ENCODE data around the gene CUL4B.
"Not testable (repeated sequence)": the region's sequence is repeated elsewhere in the genome, so short reads cannot be mapped to it uniquely, and the experiment has no call there.

CUL4B gene

DNA sequence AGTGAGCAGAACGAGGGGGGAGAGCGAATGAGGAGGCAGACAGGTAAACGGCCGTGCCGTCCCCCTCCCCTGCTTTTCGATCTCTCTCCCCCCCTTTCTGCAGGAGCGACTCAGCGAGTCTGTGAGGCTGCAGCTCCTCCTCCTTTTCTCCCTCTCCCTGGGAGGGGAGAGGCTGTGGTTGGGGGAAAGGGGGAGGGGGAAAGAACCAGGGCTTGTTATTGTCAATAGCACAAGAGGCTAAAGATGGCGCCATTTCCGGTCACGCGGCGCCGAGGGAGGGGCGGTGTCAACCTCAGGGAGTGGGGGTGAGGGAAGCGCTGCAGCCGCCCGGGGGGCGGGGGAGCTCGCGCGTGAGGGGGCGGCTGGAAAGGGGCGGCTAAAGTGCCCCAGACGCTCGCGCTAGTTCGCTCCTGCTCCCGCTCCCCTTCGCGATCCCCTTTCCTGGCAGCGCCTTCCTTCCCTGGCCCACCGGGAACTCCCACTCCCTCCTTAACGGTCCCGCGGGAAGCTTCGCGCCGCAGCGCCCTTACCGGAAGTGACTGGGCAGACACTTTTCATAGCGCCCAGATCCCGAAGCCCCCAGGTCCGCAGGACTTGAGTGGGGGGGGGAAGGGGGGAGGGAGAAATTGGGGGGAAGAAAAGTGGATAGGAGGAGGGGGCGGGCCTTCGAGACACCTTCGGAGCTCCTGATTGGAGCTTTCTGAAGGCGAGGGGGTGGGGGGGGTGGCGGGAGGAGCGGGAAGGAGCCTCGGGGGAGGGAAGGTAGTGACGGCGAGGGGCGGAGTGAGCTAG is at the start of gene CUL4B:
Gene CUL4B, minus strand, starts transcription at position 121 of the 792 bp plus-strand sequence. CDS start 324 bp downstream, outside the sequence.
- no peaks in the 10 kb centered on the region for H3K27me3 ChIP-seq
- peak within 1 kb of the TSS; percentile 98 for H3K27ac ChIP-seq
- H3K36me3 ChIP-seq, result peaks cover 12% of the 10 kb centered on the region
- TF ChIP-seq CTCF (IDR thresholded peaks at IDR 0.05), result peak; percentile 11
- no peaks in the 10 kb centered on the region for H3K9me3 ChIP-seq
- peaks cover 18 to 36% of the 10 kb centered on the region in 2 experiments for H3K4me1 ChIP-seq (ENCODE audit: control insufficient read depth in 1 of 2, insufficient read depth in 1 of 2, low read depth in 1 of 2, low read length in 1 of 2)
- H3K4me3 ChIP-seq (ENCODE audit: low read depth in 1 of 2, low read length in 1 of 2), result peak within 1 kb of the TSS; percentile 66 to 94

- TF ChIP-seq CTCF (IDR thresholded peaks at IDR 0.05), result no peak
- H3K9me3 ChIP-seq, result no peaks in the 10 kb centered on the region
- peak overlapping the region; percentile 65 to 73 for H3K4me3 ChIP-seq (ENCODE audit: low read depth in 1 of 2, low read length in 1 of 2)
- peak overlapping the region; percentile 92 for H3K27ac ChIP-seq
- no peaks in the 10 kb centered on the region for H3K27me3 ChIP-seq
- H3K4me1 ChIP-seq (ENCODE audit: control insufficient read depth in 1 of 2, insufficient read depth in 1 of 2, low read depth in 1 of 2, low read length in 1 of 2), result peaks cover 10 to 12% of the 10 kb centered on the region in 2 experiments
- peaks cover 9% of the 10 kb centered on the region for H3K36me3 ChIP-seq
Measured at GRCh38 chrX:120604361-120604782, 43.6 kb upstream of the CUL4B start.

GRCh38 chrX:120603707-120604360 is 43.1 kb upstream of the CUL4B start, which contains the start of gene MCTS1:
Gene MCTS1, plus strand, starts transcription at chrX:120604101. Its CDS starts 136 bp downstream, at chrX:120604237.
- Histone ChIP-seq H3K36me3 (peaks cover 5% of the 10 kb centered on the region), H3K27ac (peak within 1 kb of the TSS; percentile 92), H3K27me3 (no peaks in the 10 kb centered on the region), H3K9me3 (no peaks in the 10 kb centered on the region), H3K4me3 (ENCODE audit: low read depth in 1 of 2, low read length in 1 of 2) (peak within 1 kb of the TSS; percentile 65 to 73), H3K4me1 (ENCODE audit: control insufficient read depth in 1 of 2, insufficient read depth in 1 of 2, low read depth in 1 of 2, low read length in 1 of 2) (peaks cover 10 to 12% of the 10 kb centered on the region in 2 experiments)
- TF ChIP-seq CTCF (IDR thresholded peaks at IDR 0.05), result no peak

- Histone ChIP-seq H3K36me3 (no peaks in the 10 kb centered on the region), H3K27ac (no peak overlapping the region), H3K27me3 (no peaks in the 10 kb centered on the region), H3K4me1 (ENCODE audit: control insufficient read depth in 1 of 2, insufficient read depth in 1 of 2, low read depth in 1 of 2, low read length in 1 of 2) (no peaks in the 10 kb centered on the region), H3K4me3 (ENCODE audit: low read depth in 1 of 2, low read length in 1 of 2) (no peak overlapping the region), H3K9me3 (no peaks in the 10 kb centered on the region)
- no peak for TF ChIP-seq CTCF (IDR thresholded peaks at IDR 0.05)
Measured at GRCh38 chrX:120585702-120586101, 24.9 kb upstream of the CUL4B start.

DNA sequence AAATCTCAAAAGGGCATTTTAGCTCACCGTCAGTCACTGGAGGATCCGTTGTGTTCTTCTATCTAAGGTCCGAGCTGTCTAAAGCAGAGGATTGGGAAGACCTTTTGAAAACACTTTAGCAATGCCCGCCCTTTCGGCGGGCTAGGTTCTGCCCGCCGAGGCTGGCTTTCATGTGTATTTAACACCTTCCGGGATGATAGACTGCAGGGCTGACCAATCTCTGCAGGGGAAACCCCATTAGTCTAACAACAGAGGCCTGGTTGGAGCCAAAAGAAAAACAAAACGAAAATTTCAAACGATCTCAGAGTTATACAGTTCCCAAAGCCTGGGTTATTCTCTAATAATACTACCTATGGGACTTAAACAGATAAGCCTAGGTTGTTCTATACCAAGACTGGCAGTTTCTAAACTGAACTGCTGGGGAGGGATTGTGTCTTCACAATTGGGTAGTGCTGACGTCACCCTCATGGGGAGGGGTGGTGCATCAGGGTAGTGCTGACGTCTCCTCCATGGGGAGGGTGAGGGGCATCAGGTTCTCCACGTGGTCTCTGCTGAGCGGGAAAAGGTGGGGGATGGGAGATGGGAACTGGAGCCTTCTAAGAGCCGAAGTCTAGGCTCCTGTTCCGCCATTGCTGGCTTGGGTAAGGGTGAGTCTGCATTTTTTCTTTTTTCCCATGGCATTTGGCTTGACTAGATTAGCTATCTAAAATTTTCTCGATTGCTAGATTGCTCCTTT is 14.8 kb upstream of the CUL4B start:
- no peak overlapping the region for H3K27ac ChIP-seq
- H3K4me1 ChIP-seq (ENCODE audit: control insufficient read depth in 1 of 2, insufficient read depth in 1 of 2, low read depth in 1 of 2, low read length in 1 of 2), result no peaks in the 10 kb centered on the region
- no peak for TF ChIP-seq CTCF (IDR thresholded peaks at IDR 0.05)
- no peaks in the 10 kb centered on the region for H3K36me3 ChIP-seq
- no peak overlapping the region for H3K4me3 ChIP-seq (ENCODE audit: low read depth in 1 of 2, low read length in 1 of 2)
- H3K9me3 ChIP-seq, result no peaks in the 10 kb centered on the region
- no peaks in the 10 kb centered on the region for H3K27me3 ChIP-seq

- not testable (repeated sequence) for H3K36me3 ChIP-seq; H3K4me1 ChIP-seq (ENCODE audit: control insufficient read depth in 1 of 2, insufficient read depth in 1 of 2, low read depth in 1 of 2, low read length in 1 of 2); H3K4me3 ChIP-seq (ENCODE audit: low read depth in 1 of 2, low read length in 1 of 2); H3K9me3 ChIP-seq; H3K27me3 ChIP-seq; H3K27ac ChIP-seq
Measured at GRCh38 chrX:120573806-120574205, 13.0 kb upstream of the CUL4B start.
